GM23338 (cell line): ENCODE data around the gene WDR54. TPM values are rescaled to one million over a fixed set of nuclear protein-coding genes. Genes with fewer than 3 reads are reported as not detected.
A peak's percentile ranks its signal among the peaks of the same experiment; 100 is the strongest.

ENCODE experiments used
- ATAC-seq: fragments of 200-7000 bp; cut with Tn5 transposase; 3 replicates; pipeline ENCODE4 v1.9.1; 2020
- DNase-seq: peaks from one replicate; pipeline ENCODE4 v3.0.0-alpha.2; 2015; ENCODE audit warnings: low spot score
- H2AFZ ChIP-seq: fragments of 200-600 bp; sonication (generic); 2 replicates; pipeline ENCODE4 v1.8.0; 2016; ENCODE audit warnings: antibody characterized with exemption, mild to moderate bottlenecking, moderate library complexity
- H3F3A ChIP-seq: fragments of 200-600 bp; sonication (generic); replicated peaks from 2 replicates; pipeline ENCODE4 v1.8.0; 2017; ENCODE audit warnings: antibody characterized with exemption, mixed run types, low read depth
- H3K27ac ChIP-seq: fragments of 200-600 bp; sonication (generic); 2 replicates; pipeline ENCODE4 v1.6.1; 2016; ENCODE audit warnings: low read depth
- H3K27me3 ChIP-seq: fragments of 200-600 bp; sonication (generic); 2 replicates; pipeline ENCODE4 v1.8.0; 2016; ENCODE audit warnings: mild to moderate bottlenecking, mixed run types, moderate library complexity; ENCODE audit not compliant: insufficient read depth
- H3K36me3 ChIP-seq: fragments of 200-600 bp; sonication (generic); 2 replicates; pipeline ENCODE4 v1.8.0; 2016; ENCODE audit warnings: mild to moderate bottlenecking; ENCODE audit not compliant: insufficient read depth
- H3K4me1 ChIP-seq: fragments of 200-600 bp; sonication (generic); 2 replicates; pipeline ENCODE4 v1.8.0; 2016; ENCODE audit warnings: mild to moderate bottlenecking, moderate library complexity; ENCODE audit not compliant: insufficient read depth
- H3K4me2 ChIP-seq: fragments of 200-600 bp; sonication (generic); 2 replicates; pipeline ENCODE4 v1.7.1; 2017; ENCODE audit warnings: mixed run types
- H3K4me3 ChIP-seq: fragments of 200-600 bp; sonication (generic); 2 replicates; pipeline ENCODE4 v1.6.1; 2016; ENCODE audit warnings: mixed run types
- H3K79me2 ChIP-seq: fragments of 200-600 bp; sonication (generic); replicated peaks from 2 replicates; pipeline ENCODE4 v1.8.0; 2017; ENCODE audit warnings: mild to moderate bottlenecking; ENCODE audit not compliant: insufficient read depth
- H3K9me2 ChIP-seq: fragments of 200-600 bp; sonication (generic); 2 replicates; pipeline ENCODE4 v1.8.0; 2017; ENCODE audit not compliant: insufficient read depth
- H4K20me1 ChIP-seq: fragments of 200-600 bp; sonication (generic); replicated peaks from 2 replicates; pipeline ENCODE4 v1.8.0; 2017; ENCODE audit warnings: mild to moderate bottlenecking; ENCODE audit not compliant: insufficient read depth
- H3K27ac Mint-ChIP-seq: 2 replicates; pipeline ENCODE4 v1.8.0; 2020; ENCODE audit warnings: inconsistent platforms, mild to moderate bottlenecking, moderate library complexity, mixed read lengths
- H3K27me3 Mint-ChIP-seq: 3 replicates; pipeline ENCODE4 v1.8.0; 2022; ENCODE audit warnings: low read depth, mild to moderate bottlenecking, moderate library complexity, mixed read lengths, inconsistent platforms; ENCODE audit not compliant: insufficient read depth, poor library complexity
- H3K36me3 Mint-ChIP-seq: 3 replicates; pipeline ENCODE4 v1.8.0; 2021; ENCODE audit warnings: low read depth, mild to moderate bottlenecking, inconsistent platforms, moderate library complexity, mixed read lengths
- H3K4me1 Mint-ChIP-seq: 3 replicates; pipeline ENCODE4 v1.8.0; 2020; ENCODE audit warnings: mild to moderate bottlenecking, inconsistent platforms, mixed read lengths
- H3K4me3 Mint-ChIP-seq: 3 replicates; pipeline ENCODE4 v1.8.0; 2021; ENCODE audit warnings: moderate library complexity, mild to moderate bottlenecking, inconsistent platforms, mixed read lengths
- H3K9me3 Mint-ChIP-seq: 3 replicates; pipeline ENCODE4 v1.8.0; 2020; ENCODE audit warnings: moderate library complexity, mild to moderate bottlenecking, inconsistent platforms, mixed read lengths
- CREB1 ChIP-seq: fragments of 250-450 bp; sonication (Bioruptor Pico); IDR thresholded peaks from 2 replicates; pipeline ENCODE4 v1.5.0; 2020; ENCODE audit warnings: low read depth, mild to moderate bottlenecking, moderate library complexity
- CTCF ChIP-seq, 2 experiments: fragments of 200-600 bp in 1 of 2; sonication (generic) in 1 of 2; conservative IDR thresholded peaks; 2 replicates each; pipeline versions ENCODE4 v1.5.1 to v1.6.1; 2016 to 2017; ENCODE audit warnings: antibody characterized with exemption in 2 of 2, low read depth in 2 of 2, mild to moderate bottlenecking in 2 of 2, moderate library complexity in 1 of 2
- ETS1 ChIP-seq: IDR thresholded peaks from 2 replicates; pipeline ENCODE4 v1.6.1; 2016; ENCODE audit warnings: antibody characterized with exemption
- EZH2 ChIP-seq: fragments of 200-600 bp; sonication (generic); IDR thresholded peaks from one replicate; pipeline ENCODE4 v1.8.0; 2017; ENCODE audit warnings: antibody characterized with exemption, mild to moderate bottlenecking, low read depth; ENCODE audit not compliant: unreplicated experiment
- EZH2phosphoT487 ChIP-seq: fragments of 200-600 bp; sonication (generic); IDR thresholded peaks from one replicate; pipeline ENCODE4 v1.8.1; 2018; ENCODE audit warnings: antibody characterized with exemption; ENCODE audit not compliant: unreplicated experiment
- JUNB ChIP-seq: IDR thresholded peaks from one replicate; pipeline ENCODE4 v1.6.1; 2016; ENCODE audit warnings: antibody characterized with exemption; ENCODE audit not compliant: unreplicated experiment
- NANOG ChIP-seq: IDR thresholded peaks from 2 replicates; pipeline ENCODE4 v1.6.1; 2016; ENCODE audit warnings: antibody characterized with exemption, borderline replicate concordance
- POLR2AphosphoS5 ChIP-seq: IDR thresholded peaks from 2 replicates; pipeline ENCODE4 v1.6.1; 2016; ENCODE audit warnings: antibody characterized with exemption, low read depth
- REST ChIP-seq: IDR thresholded peaks from one replicate; pipeline ENCODE4 v1.6.1; 2018; ENCODE audit warnings: antibody characterized with exemption; ENCODE audit not compliant: unreplicated experiment
- STAT1 ChIP-seq: IDR thresholded peaks from one replicate; pipeline ENCODE4 v1.6.1; 2016; ENCODE audit warnings: antibody characterized with exemption; ENCODE audit not compliant: unreplicated experiment
- ZNF114 ChIP-seq: fragments of 250-450 bp; sonication (Bioruptor Pico); IDR thresholded peaks from 2 replicates; pipeline ENCODE4 v1.5.0; 2020; ENCODE audit warnings: mild to moderate bottlenecking, moderate library complexity
- ZNF331 ChIP-seq: fragments of 250-450 bp; sonication (Bioruptor Pico); IDR thresholded peaks from 2 replicates; pipeline ENCODE4 v1.5.0; 2020; ENCODE audit warnings: low read depth, mild to moderate bottlenecking, moderate library complexity
- ZNF462 ChIP-seq: fragments of 250-450 bp; sonication (Bioruptor Pico); IDR thresholded peaks from 2 replicates; pipeline ENCODE4 v1.5.0; 2020; ENCODE audit warnings: mild to moderate bottlenecking, moderate library complexity
- polyA plus RNA-seq: library from polyadenylated mRNA; unstranded; fragments of >200 nt; fragmentation: Nextera tagmentation; extraction: Ambion mirVana; gene quantifications from 2 replicates; pipeline ENCODE4 v1.2.1, GENCODE V29; 2016
- total RNA-seq: library from RNA; depleted of rRNA; stranded (reverse); fragments of >200 nt; shearing (Covaris generic); gene quantifications from 2 replicates; pipeline ENCODE4 v1.2.3, GENCODE V29; 2014

The WDR54 gene
- total and polyA plus RNA-seq, 2 experiments from 2014 or later, result 41.3 to 42.6 TPM

- Histone ChIP-seq H3K79me2 (peaks cover 15% of the 10 kb centered on the region), H3K4me1 (no peaks in the 10 kb centered on the region; the same call in 1 of the 2 replicates), H3K27ac (no peak overlapping the region), H3K4me3 (no peak overlapping the region), H4K20me1 (peaks cover 4% of the 10 kb centered on the region; the same call in 1 of the 2 replicates), H3K9me2 (no peaks in the 10 kb centered on the region), H3K36me3 (no peaks in the 10 kb centered on the region; the same call in 1 of the 2 replicates), H3F3A (peaks cover 12% of the 10 kb centered on the region; the same call in 1 of the 2 replicates), H3K27me3 (no peaks in the 10 kb centered on the region), H3K4me2 (no peak overlapping the region), H2AFZ (no peak overlapping the region)
- Mint-ChIP-seq H3K4me1 (peaks cover 16% of the 10 kb centered on the region), H3K27ac (no peak overlapping the region), H3K4me3 (peak overlapping the region; percentile 40; the same call in 1 of the 3 replicates), H3K27me3 (peaks cover 21% of the 10 kb centered on the region), H3K9me3 (peaks cover 2% of the 10 kb centered on the region; the same call in 2 of the 3 replicates), H3K36me3 (peaks cover 17% of the 10 kb centered on the region)
- ATAC-seq (no peak), DNase-seq (no peak)
- TF ChIP-seq EZH2phosphoT487, result no peak
- TF ChIP-seq STAT1, result no peak
- TF ChIP-seq ZNF462 (CRISPR knock-in tag), result no peak
- no peak for TF ChIP-seq NANOG
- no peak for TF ChIP-seq CREB1
- TF ChIP-seq ETS1, result no peak
- no peak for TF ChIP-seq ZNF331
- TF ChIP-seq REST, result no peak
- TF ChIP-seq POLR2AphosphoS5, result no peak
- no peak for TF ChIP-seq EZH2
- TF ChIP-seq JUNB, result no peak
- TF ChIP-seq ZNF114, result no peak
- TF ChIP-seq CTCF (conservative IDR thresholded peaks at IDR 0.05; ENCODE audit: low read depth in 2 of 2), result no peak
These were observed 41.2 kb downstream of the WDR54 start for GRCh38 chr2:74462786-74463105.
